Loucy (cell line): ENCODE data around the gene ASTN2.

ENCODE experiments used
- H2AFZ ChIP-seq: fragments of 200-600 bp; sonication (generic); 2 replicates; pipeline ENCODE4 v1.6.0; 2016; ENCODE audit warnings: antibody characterized with exemption, mild to moderate bottlenecking, low read length, moderate library complexity
- H3F3A ChIP-seq: fragments of 200-600 bp; 2 replicates; pipeline ENCODE4 v1.6.0; 2016; ENCODE audit warnings: antibody characterized with exemption, low read depth, mild to moderate bottlenecking
- H3K27me3 ChIP-seq: fragments of 200-600 bp; sonication (generic); 2 replicates; pipeline ENCODE4 v1.6.1; 2014; ENCODE audit warnings: low read length, mild to moderate bottlenecking; ENCODE audit not compliant: insufficient read depth, poor library complexity, severe bottlenecking
- H3K36me3 ChIP-seq: fragments of 200-600 bp; sonication (generic); 2 replicates; pipeline ENCODE4 v1.6.1; 2016; ENCODE audit warnings: low read length; ENCODE audit not compliant: insufficient read depth
- H3K4me1 ChIP-seq: fragments of 200-600 bp; sonication (generic); 2 replicates; pipeline ENCODE4 v1.5.1; 2014; ENCODE audit warnings: low read length, mild to moderate bottlenecking; ENCODE audit not compliant: insufficient read depth, poor library complexity, severe bottlenecking
- H3K4me2 ChIP-seq: fragments of 200-600 bp; sonication (generic); 2 replicates; pipeline ENCODE4 v1.6.0; 2014; ENCODE audit warnings: antibody characterized with exemption, low read length, low read depth, mild to moderate bottlenecking; ENCODE audit not compliant: poor library complexity, severe bottlenecking
- H3K4me3 ChIP-seq: fragments of 200-600 bp; sonication (generic); 2 replicates; pipeline ENCODE4 v1.5.1; 2014; ENCODE audit warnings: low read length, mild to moderate bottlenecking, mixed read lengths; ENCODE audit not compliant: poor library complexity, severe bottlenecking
- H3K79me2 ChIP-seq: fragments of 200-600 bp; sonication (generic); 2 replicates; pipeline ENCODE4 v1.6.1; 2014; ENCODE audit warnings: low read length; ENCODE audit not compliant: insufficient read depth
- H3K9ac ChIP-seq: fragments of 200-600 bp; sonication (generic); 2 replicates; pipeline ENCODE4 v1.6.0; 2014; ENCODE audit warnings: mild to moderate bottlenecking, low read depth, low read length, moderate library complexity; ENCODE audit not compliant: poor library complexity, severe bottlenecking
- H3K9me2 ChIP-seq: fragments of 200-600 bp; sonication (generic); replicated peaks from 2 replicates; pipeline ENCODE4 v1.6.1; 2016; ENCODE audit warnings: low read depth, low read length, mixed read lengths
- H3K9me3 ChIP-seq: fragments of 200-600 bp; sonication (generic); 2 replicates; pipeline ENCODE4 v1.6.1; 2014; ENCODE audit warnings: mild to moderate bottlenecking, antibody characterized with exemption, low read length, low read depth; ENCODE audit not compliant: insufficient read depth
- H4K20me1 ChIP-seq: fragments of 200-600 bp; sonication (generic); 2 replicates; pipeline ENCODE4 v1.6.0; 2014; ENCODE audit warnings: antibody characterized with exemption, low read length, mild to moderate bottlenecking; ENCODE audit not compliant: insufficient read depth, poor library complexity, severe bottlenecking
- EZH2phosphoT487 ChIP-seq: fragments of 200-600 bp; IDR thresholded peaks from 2 replicates; pipeline ENCODE4 v1.6.1; 2018; ENCODE audit warnings: antibody characterized with exemption, mild to moderate bottlenecking, moderate library complexity, borderline replicate concordance
- TF ChIP-seq, protein P1 (sequence below): fragments of 200-600 bp; sonication (generic); conservative IDR thresholded peaks from 2 replicates; pipeline ENCODE4 v1.5.1; 2014; ENCODE audit warnings: mild to moderate bottlenecking, antibody characterized with exemption, low read length

The ASTN2 gene

DNA sequence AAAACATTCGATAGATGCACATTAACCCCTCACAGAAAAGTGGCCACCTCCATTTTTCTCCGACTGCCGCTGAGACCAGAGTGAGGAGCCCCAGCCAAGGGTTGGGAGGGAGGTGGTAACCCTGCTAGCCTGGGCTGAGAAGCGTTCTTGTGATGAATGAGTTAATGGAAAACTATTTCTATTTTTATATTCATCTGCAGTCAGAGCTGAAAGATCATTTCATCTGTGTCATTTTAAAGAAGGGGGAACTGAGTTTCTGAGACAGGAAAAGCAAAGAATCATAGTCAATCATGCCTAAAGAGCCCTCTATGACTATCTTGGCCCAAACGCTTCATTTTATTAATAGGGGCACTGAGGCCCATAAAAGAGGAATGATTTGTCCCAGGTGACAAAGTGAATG is 1031.7 kb downstream of the ASTN2 start:
- TF ChIP-seq EZH2phosphoT487: no peak
- TF ChIP-seq, protein P1, sequence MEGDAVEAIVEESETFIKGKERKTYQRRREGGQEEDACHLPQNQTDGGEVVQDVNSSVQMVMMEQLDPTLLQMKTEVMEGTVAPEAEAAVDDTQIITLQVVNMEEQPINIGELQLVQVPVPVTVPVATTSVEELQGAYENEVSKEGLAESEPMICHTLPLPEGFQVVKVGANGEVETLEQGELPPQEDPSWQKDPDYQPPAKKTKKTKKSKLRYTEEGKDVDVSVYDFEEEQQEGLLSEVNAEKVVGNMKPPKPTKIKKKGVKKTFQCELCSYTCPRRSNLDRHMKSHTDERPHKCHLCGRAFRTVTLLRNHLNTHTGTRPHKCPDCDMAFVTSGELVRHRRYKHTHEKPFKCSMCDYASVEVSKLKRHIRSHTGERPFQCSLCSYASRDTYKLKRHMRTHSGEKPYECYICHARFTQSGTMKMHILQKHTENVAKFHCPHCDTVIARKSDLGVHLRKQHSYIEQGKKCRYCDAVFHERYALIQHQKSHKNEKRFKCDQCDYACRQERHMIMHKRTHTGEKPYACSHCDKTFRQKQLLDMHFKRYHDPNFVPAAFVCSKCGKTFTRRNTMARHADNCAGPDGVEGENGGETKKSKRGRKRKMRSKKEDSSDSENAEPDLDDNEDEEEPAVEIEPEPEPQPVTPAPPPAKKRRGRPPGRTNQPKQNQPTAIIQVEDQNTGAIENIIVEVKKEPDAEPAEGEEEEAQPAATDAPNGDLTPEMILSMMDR: no peak
- Histone ChIP-seq H3K9me2 (no peaks in the 10 kb centered on the region), H3K4me2 (no peak overlapping the region), H4K20me1 (no peaks in the 10 kb centered on the region), H3K4me1 (no peaks in the 10 kb centered on the region), H3K27me3 (no peaks in the 10 kb centered on the region), H3K9ac (no peak overlapping the region), H3K36me3 (no peaks in the 10 kb centered on the region), H3K4me3 (no peak overlapping the region), H3K9me3 (no peaks in the 10 kb centered on the region; the same call in 1 of the 2 replicates), H3K79me2 (no peaks in the 10 kb centered on the region), H3F3A (no peaks in the 10 kb centered on the region), H2AFZ (no peak overlapping the region)

- TF ChIP-seq, protein P1: no peak
- TF ChIP-seq EZH2phosphoT487: no peak
- H3F3A ChIP-seq: no peaks in the 10 kb centered on the region
- H2AFZ ChIP-seq: no peak overlapping the region
- H3K9me2 ChIP-seq: no peaks in the 10 kb centered on the region
- no peaks in the 10 kb centered on the region; the same call in 1 of the 2 replicates for H3K9me3 ChIP-seq
- no peaks in the 10 kb centered on the region for H3K4me1 ChIP-seq
- H3K9ac ChIP-seq: no peak overlapping the region
- no peak overlapping the region for H3K4me3 ChIP-seq
- H4K20me1 ChIP-seq: no peaks in the 10 kb centered on the region
- no peaks in the 10 kb centered on the region for H3K79me2 ChIP-seq
- no peaks in the 10 kb centered on the region for H3K27me3 ChIP-seq
- no peaks in the 10 kb centered on the region for H3K36me3 ChIP-seq
- no peak overlapping the region for H3K4me2 ChIP-seq
Observed at GRCh38 chr9:116382053-116382452, 1032.8 kb downstream of the ASTN2 start.

DNA sequence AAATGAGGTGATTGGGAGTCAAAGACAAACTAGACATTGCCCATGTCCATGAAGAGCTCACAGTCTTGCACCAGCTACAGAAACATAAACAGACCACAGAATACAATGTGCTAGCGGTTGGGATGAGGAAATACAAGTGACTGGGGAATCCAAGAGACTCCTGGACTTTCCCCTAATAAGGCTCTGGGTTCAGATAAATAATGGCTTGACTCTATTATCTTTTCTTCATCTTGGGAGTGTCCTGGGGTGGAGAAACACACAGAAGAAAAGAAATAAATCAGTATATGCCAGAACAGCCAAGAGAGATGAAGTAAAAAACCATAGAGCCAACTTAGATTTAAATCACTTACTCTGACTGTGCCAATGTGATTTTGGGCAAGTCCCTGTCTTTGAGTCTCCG is 1033.5 kb downstream of the ASTN2 start:
- H3K9ac ChIP-seq: no peak overlapping the region
- TF ChIP-seq, protein P1: no peak
- no peak for TF ChIP-seq EZH2phosphoT487
- no peaks in the 10 kb centered on the region; the same call in 1 of the 2 replicates for H3K9me3 ChIP-seq

More for the DNA sequence above, 1033.5 kb downstream of the ASTN2 start:
- Histone ChIP-seq H3K4me3 (no peak overlapping the region), H2AFZ (no peak overlapping the region), H3K4me2 (no peak overlapping the region), H3K27me3 (no peaks in the 10 kb centered on the region), H4K20me1 (no peaks in the 10 kb centered on the region), H3K9me2 (no peaks in the 10 kb centered on the region), H3K36me3 (no peaks in the 10 kb centered on the region), H3F3A (no peaks in the 10 kb centered on the region), H3K4me1 (no peaks in the 10 kb centered on the region), H3K79me2 (no peaks in the 10 kb centered on the region)
